HEK293 (cell line): ENCODE data around the gene HOXD12.

Experiments
- BCL11A ChIP-seq: fragments of 450-650 bp; formaldehyde crosslinking; IDR thresholded peaks from 2 replicates; pipeline ENCODE4 v1.5.1; 2016; ENCODE audit warnings: low read depth, missing biosample characterization, missing genetic modification characterization
- BCL11B ChIP-seq: fragments of 450-650 bp; formaldehyde crosslinking; IDR thresholded peaks from 2 replicates; pipeline ENCODE4 v1.5.1; 2016; ENCODE audit warnings: low read depth, missing biosample characterization, missing genetic modification characterization
- MEIS1 ChIP-seq: sonication (generic); formaldehyde crosslinking; IDR thresholded peaks from 2 replicates; pipeline ENCODE4 v1.8.1; 2022; ENCODE audit warnings: missing genetic modification reagents, mild to moderate bottlenecking, borderline replicate concordance
- MYNN ChIP-seq: fragments of 450-650 bp; formaldehyde crosslinking; IDR thresholded peaks from 2 replicates; pipeline ENCODE4 v1.5.1; 2016; ENCODE audit warnings: missing biosample characterization, missing genetic modification characterization, borderline replicate concordance
- OSR2 ChIP-seq: fragments of 450-650 bp; formaldehyde crosslinking; IDR thresholded peaks from 2 replicates; pipeline ENCODE4 v1.5.1; 2016; ENCODE audit warnings: missing biosample characterization, missing genetic modification characterization
- PATZ1 ChIP-seq: fragments of 450-650 bp; formaldehyde crosslinking; IDR thresholded peaks from 2 replicates; pipeline ENCODE4 v1.5.1; 2016; ENCODE audit warnings: missing biosample characterization, missing genetic modification characterization
- PRDM4 ChIP-seq: fragments of 450-650 bp; formaldehyde crosslinking; IDR thresholded peaks from 2 replicates; pipeline ENCODE4 v1.5.1; 2017; ENCODE audit warnings: missing biosample characterization, missing genetic modification characterization
- RBAK ChIP-seq: fragments of 450-650 bp; formaldehyde crosslinking; IDR thresholded peaks from 2 replicates; pipeline ENCODE4 v1.5.1; 2016; ENCODE audit warnings: missing biosample characterization, missing genetic modification characterization
- SP3 ChIP-seq: fragments of 450-650 bp; formaldehyde crosslinking; IDR thresholded peaks from 2 replicates; pipeline ENCODE4 v1.5.1; 2016; ENCODE audit warnings: missing biosample characterization, missing genetic modification characterization
- SP7 ChIP-seq: fragments of 450-650 bp; formaldehyde crosslinking; IDR thresholded peaks from 2 replicates; pipeline ENCODE4 v1.5.1; 2016; ENCODE audit warnings: missing biosample characterization, missing genetic modification characterization
- TSHZ1 ChIP-seq: fragments of 450-650 bp; formaldehyde crosslinking; IDR thresholded peaks from 2 replicates; pipeline ENCODE4 v1.5.1; 2016; ENCODE audit warnings: missing biosample characterization, missing genetic modification characterization, borderline replicate concordance
- ZBTB1 ChIP-seq: fragments of 450-650 bp; formaldehyde crosslinking; IDR thresholded peaks from 2 replicates; pipeline ENCODE4 v1.5.1; 2016; ENCODE audit warnings: missing biosample characterization, missing genetic modification characterization
- ZBTB20 ChIP-seq: fragments of 450-650 bp; formaldehyde crosslinking; IDR thresholded peaks from 2 replicates; pipeline ENCODE4 v1.5.1; 2016; ENCODE audit warnings: missing biosample characterization, missing genetic modification characterization
- ZBTB49 ChIP-seq: fragments of 450-650 bp; formaldehyde crosslinking; IDR thresholded peaks from 2 replicates; pipeline ENCODE4 v1.5.1; 2016; ENCODE audit warnings: missing biosample characterization, missing genetic modification characterization, low read depth
- ZBTB8A ChIP-seq: fragments of 450-650 bp; formaldehyde crosslinking; IDR thresholded peaks from 2 replicates; pipeline ENCODE4 v1.5.1; 2016; ENCODE audit warnings: missing biosample characterization, missing genetic modification characterization
- ZFP3 ChIP-seq: fragments of 450-650 bp; formaldehyde crosslinking; IDR thresholded peaks from 2 replicates; pipeline ENCODE4 v1.5.1; 2016; ENCODE audit warnings: low read depth, missing biosample characterization, missing genetic modification characterization
- ZNF10 ChIP-seq: fragments of 450-650 bp; formaldehyde crosslinking; IDR thresholded peaks from 2 replicates; pipeline ENCODE4 v1.5.1; 2017; ENCODE audit warnings: missing biosample characterization, missing genetic modification characterization
- ZNF16 ChIP-seq: fragments of 450-650 bp; formaldehyde crosslinking; IDR thresholded peaks from 2 replicates; pipeline ENCODE4 v1.5.1; 2016; ENCODE audit warnings: low read depth, missing biosample characterization, missing genetic modification characterization
- ZNF26 ChIP-seq: fragments of 450-650 bp; formaldehyde crosslinking; IDR thresholded peaks from 2 replicates; pipeline ENCODE4 v1.5.1; 2016; ENCODE audit warnings: missing biosample characterization, missing genetic modification characterization
- ZNF341 ChIP-seq: fragments of 450-650 bp; formaldehyde crosslinking; IDR thresholded peaks from 2 replicates; pipeline ENCODE4; 2016; ENCODE audit warnings: low read depth, missing biosample characterization, missing genetic modification characterization
- ZNF514 ChIP-seq: fragments of 450-650 bp; formaldehyde crosslinking; IDR thresholded peaks from 2 replicates; pipeline ENCODE4 v1.5.1; 2016; ENCODE audit warnings: missing biosample characterization, missing genetic modification characterization
- ZNF530 ChIP-seq: fragments of 450-650 bp; formaldehyde crosslinking; IDR thresholded peaks from 2 replicates; pipeline ENCODE4 v1.5.1; 2016; ENCODE audit warnings: low read depth, missing biosample characterization, missing genetic modification characterization
- ZNF560 ChIP-seq: fragments of 450-650 bp; formaldehyde crosslinking; IDR thresholded peaks from 2 replicates; pipeline ENCODE4 v1.5.1; 2017; ENCODE audit warnings: missing biosample characterization, missing genetic modification characterization, borderline replicate concordance
- ZNF621 ChIP-seq: fragments of 450-650 bp; formaldehyde crosslinking; IDR thresholded peaks from 2 replicates; pipeline ENCODE4 v1.5.1; 2017; ENCODE audit warnings: missing biosample characterization, missing genetic modification characterization
- ZNF629 ChIP-seq: fragments of 450-650 bp; formaldehyde crosslinking; IDR thresholded peaks from 2 replicates; pipeline ENCODE4 v1.5.1; 2017; ENCODE audit warnings: missing biosample characterization, missing genetic modification characterization
- ZNF670 ChIP-seq: fragments of 450-650 bp; formaldehyde crosslinking; IDR thresholded peaks from 2 replicates; pipeline ENCODE4 v1.5.1; 2016; ENCODE audit warnings: missing biosample characterization, missing genetic modification characterization, low read depth
- ZNF677 ChIP-seq: fragments of 450-650 bp; IDR thresholded peaks from 2 replicates; pipeline ENCODE4 v1.5.0; 2018; ENCODE audit warnings: missing biosample characterization, mild to moderate bottlenecking, missing genetic modification characterization, moderate library complexity
- ZNF792 ChIP-seq: fragments of 450-650 bp; formaldehyde crosslinking; IDR thresholded peaks from 2 replicates; pipeline ENCODE4 v1.5.1; 2016; ENCODE audit warnings: missing biosample characterization, missing genetic modification characterization

Gene HOXD12

GRCh38 chr2:176106581-176107539 lies 7.3 kb downstream of the HOXD12 start, which contains the start of gene HOXD11 (continued):
- TF ChIP-seq MEIS1 (CRISPR knock-in tag) (no peak), OSR2 (tag by site-specific recombination) (peak; percentile 92), ZNF514 (tag by site-specific recombination) (no peak), ZNF341 (peak; percentile 86), BCL11B (peak; percentile 67), SP7 (tag by site-specific recombination) (peak; percentile 81), MYNN (tag by site-specific recombination) (no peak), PATZ1 (tag by site-specific recombination) (no peak; the same call in none of the 2 replicates), ZNF560 (tag by site-specific recombination) (no peak), ZFP3 (no peak), ZNF677 (tag by site-specific recombination) (no peak), TSHZ1 (tag by site-specific recombination) (peak; percentile 79), RBAK (no peak), ZNF10 (tag by site-specific recombination) (no peak; the same call in 1 of the 2 replicates), ZBTB49 (tag by site-specific recombination) (no peak), ZNF629 (tag by site-specific recombination) (peak; percentile 78), BCL11A (tag by site-specific recombination) (peak; percentile 51; the same call in 1 of the 2 replicates), ZNF621 (tag by site-specific recombination) (no peak), ZBTB8A (peak; percentile 95), SP3 (tag by site-specific recombination) (peak; percentile 11), ZNF530 (no peak), ZNF26 (tag by site-specific recombination) (no peak), ZNF792 (peak; percentile 59; the same call in 1 of the 2 replicates), ZNF16 (tag by site-specific recombination) (no peak), PRDM4 (tag by site-specific recombination) (peak; percentile 76), ZNF670 (tag by site-specific recombination) (no peak), ZBTB20 (tag by site-specific recombination) (peak; percentile 42; the same call in 1 of the 2 replicates), ZBTB1 (tag by site-specific recombination) (no peak)
